Stimulated activated CD4-positive, alpha-beta T cell treated with anti-CD3 and anti-CD28 coated beads, Interleukin-4, amount 100 ng/mL, for 4 hours (primary cell): Measurements from ENCODE around the gene ENTPD2.
"Not testable (repeated sequence)": the region's sequence is repeated elsewhere in the genome, so short reads cannot be mapped to it uniquely, and the experiment has no call there.

Experiments
- DNase-seq, 2 experiments: peaks; one replicate each; pipeline ENCODE4 v3.0.0-alpha.2; 2020

ENTPD2 gene

GRCh38 chr9:137063311-137064026 is 9.6 kb upstream of the ENTPD2 start:
- DNase-seq = no peak

GRCh38 chr9:137062798-137063197 is 8.9 kb upstream of the ENTPD2 start:
- not testable (repeated sequence) for DNase-seq

DNA sequence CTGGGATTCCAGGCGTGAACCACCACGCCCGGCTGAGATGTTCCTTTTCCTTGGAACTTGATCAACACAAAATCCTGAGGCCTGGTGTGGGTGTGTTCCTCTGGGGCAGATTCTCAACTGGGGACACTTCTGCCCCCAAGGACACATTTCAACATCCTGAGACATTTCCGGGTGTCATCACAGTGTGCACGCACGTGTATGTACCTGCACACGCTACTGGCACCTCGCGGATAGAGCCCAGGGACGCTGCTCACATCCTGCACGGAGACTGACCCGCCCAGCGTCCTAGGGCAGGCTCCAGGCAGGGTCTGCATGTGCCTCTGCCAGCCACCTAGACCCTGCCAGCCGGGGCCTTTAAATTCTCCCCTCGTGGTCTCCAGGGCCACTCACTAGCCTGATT is 8.5 kb upstream of the ENTPD2 start:
- DNase-seq = no peak

- no peak for DNase-seq
Observed at GRCh38 chr9:137058521-137059234, 4.8 kb upstream of the ENTPD2 start.

- no peak for DNase-seq
Observed at GRCh38 chr9:137057545-137057944, 3.7 kb upstream of the ENTPD2 start.

DNA sequence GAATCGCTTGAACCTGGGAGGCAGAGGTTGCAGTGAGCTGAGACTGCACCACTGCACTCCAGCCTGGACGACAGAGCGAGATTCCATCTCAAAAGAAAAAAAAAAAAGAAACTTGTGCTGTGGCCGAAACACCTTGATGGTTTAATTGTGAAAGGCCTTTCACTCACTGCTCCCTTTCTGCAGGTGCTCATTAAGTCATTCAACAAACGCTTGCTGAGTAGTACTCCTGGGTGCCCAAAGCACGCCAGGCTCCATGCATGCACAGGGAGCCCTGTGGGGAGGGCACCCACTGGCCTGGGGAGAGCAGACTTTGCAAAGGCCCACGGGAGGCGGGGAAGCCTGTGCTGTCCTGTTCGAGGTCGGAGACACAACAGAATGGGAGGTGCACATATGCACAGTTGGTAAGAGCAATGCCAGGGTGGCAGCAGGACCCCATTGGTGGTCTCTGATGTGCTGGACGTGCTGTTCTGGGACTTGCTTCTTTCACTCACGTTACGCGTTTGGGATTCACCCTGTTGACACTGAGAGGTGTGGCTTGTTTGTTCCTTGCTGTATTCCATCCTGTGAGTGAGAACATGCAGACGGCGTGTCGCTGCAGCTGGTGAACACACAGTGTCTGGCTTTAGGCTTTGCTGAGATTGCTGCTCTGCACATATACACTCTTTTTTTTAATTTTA is 3.0 kb upstream of the ENTPD2 start:
- no peak for DNase-seq

GRCh38 chr9:137055385-137056364 is 1.8 kb upstream of the ENTPD2 start:
- DNase-seq = no peak

DNA sequence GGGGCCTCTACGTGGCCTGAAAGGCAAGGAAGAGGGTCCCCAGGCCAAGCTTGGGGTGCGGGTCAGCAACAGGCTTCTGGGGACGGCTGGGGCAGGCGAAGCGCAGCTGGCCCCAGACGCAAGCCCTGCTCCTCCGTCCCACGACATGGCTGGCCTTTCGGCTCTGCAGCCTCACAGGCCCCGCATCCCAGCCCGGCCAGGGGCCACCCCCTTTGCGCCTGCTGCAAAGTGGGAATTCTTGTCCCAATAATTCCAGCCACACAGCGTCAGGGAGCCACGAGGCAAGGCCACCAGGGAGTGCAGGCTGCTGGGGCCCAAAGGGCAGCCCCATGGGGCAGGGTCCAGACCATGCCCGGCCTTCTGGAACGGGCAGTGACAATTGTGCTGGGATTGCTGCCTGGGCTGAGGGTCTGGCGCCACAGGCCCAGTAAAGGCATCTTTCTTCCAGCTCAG is 1.1 kb upstream of the ENTPD2 start:
- no peak for DNase-seq

GRCh38 chr9:137052998-137053943 is 590 bp downstream of the ENTPD2 start:
- no peak for DNase-seq

GRCh38 chr9:137052293-137052692 is 1.6 kb downstream of the ENTPD2 start:
- no peak for DNase-seq

GRCh38 chr9:137051145-137051724 is 2.6 kb downstream of the ENTPD2 start:
- no peak for DNase-seq

DNA sequence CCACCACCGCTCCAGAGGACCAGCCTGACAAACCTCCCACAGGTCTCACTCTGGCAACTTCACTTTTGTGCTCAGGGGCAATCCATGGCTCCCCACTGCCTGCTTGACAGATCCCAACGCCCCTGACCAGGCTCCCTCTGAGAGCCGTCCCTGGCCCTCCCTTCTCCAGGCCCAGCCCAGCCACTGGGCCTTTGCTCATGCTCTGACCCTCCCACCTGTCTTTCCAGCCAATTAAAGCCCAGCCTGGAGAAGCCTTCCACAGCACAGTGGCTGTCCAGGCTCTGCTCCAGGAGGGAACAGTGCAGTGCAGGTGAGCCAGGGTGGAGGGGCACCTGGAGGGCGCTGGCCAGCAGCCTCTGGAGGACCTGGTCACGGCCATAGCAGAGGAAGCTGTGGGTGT is 3.3 kb downstream of the ENTPD2 start:
- DNase-seq = no peak

- peak in 1 of 2 experiments; percentile 56 for DNase-seq
Observed at GRCh38 chr9:137049544-137050449, 4.1 kb downstream of the ENTPD2 start.

DNA sequence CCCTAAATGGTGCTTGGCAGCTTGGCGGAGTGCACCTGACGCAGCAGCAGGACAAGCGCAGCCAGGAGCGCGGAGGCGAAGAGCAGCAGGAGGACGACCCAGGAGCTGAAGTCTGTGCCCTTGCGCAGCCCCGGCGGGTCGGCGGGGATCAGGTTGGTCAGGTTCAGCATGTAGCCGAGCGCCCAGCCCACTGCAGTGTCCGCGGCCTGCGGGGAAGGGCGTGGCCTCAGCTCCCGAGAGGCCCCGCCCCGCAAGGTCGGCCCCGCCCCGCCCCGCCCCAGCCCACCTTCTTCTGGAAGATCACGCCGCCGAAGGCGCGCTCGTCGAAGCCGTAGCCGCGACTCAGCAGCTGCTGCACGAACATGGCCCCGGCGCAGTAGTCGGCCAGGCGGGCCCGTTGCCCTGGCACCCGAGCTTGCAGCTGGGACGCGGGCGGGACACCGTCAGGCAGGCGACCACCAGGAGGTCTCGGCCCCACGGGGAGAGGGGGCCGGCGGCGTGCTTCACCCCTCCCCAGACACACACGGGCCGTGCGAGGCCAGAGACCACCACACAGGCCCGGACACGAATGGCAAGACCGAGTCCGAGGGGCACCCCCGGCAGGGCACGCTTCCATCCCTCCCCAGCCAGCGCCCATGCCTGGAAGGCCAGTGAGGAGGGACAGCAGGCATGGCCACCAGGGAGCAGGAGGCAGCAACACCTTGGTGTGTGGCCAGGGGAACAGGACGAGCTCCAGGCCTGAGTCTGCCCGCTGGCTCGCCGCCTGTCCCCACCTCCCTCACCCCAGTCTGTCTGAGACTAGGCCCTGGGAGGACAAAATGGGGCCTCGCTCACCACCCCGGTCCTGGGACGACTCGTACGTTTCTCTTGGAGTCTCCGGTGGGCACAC is 5.0 kb downstream of the ENTPD2 start:
- DNase-seq = no peak

DNA sequence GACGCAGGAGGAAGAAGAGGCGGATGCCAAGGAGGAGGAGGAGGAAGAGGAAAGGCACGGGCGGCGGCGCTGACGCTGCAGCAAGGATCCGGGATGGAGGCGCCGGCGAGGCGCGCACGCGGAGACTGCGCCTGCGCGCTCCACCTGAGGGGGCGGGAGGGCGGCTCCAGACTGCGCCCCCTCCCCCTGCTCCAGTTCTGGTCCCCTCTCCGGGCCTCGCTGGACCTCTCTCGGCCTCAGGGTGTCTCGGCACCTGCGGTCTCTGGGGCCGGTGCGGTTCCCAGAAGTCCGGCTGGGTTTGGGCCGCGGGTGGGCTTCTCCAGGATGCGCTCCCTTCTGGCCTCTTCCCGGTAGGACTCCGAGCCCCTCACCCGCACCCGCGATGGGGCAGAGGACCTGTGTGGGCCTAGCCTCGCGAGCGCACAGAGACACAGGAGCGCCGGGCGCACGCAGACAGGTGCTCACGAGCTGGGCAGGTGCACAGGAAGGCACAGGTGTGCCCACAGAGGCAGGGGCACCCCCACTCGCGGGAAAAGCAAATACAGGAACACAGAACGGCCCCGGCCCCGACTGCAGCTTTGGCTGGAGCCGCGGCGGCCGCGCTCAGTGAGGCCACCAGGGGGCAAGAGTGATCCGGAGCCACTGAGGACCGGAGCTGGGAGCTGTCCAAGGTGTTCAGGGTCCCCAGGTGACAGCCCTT is 7.6 kb downstream of the ENTPD2 start, which contains the start of gene NPDC1:
Gene NPDC1 (minus strand): TSS at position 90 of the 700 bp plus-strand sequence. CDS start 188 bp downstream, outside the sequence.
- peak; percentile 65 to 79 for DNase-seq

GRCh38 chr9:137045294-137046087 is 8.4 kb downstream of the ENTPD2 start:
- no peak for DNase-seq
